Neural cell (in vitro differentiated cells): ENCODE results near the gene ASB12. TPM values are rescaled to one million over a fixed set of nuclear protein-coding genes. Genes with fewer than 3 reads are reported as not detected.

Experiments used
- H2AFZ ChIP-seq: fragments of 200-600, 300-800 bp; sonication (generic), shearing (Covaris generic); 2 replicates; pipeline ENCODE4 v1.6.0; 2014; ENCODE audit warnings: low read depth, mild to moderate bottlenecking, antibody characterized with exemption, low read length, moderate library complexity
- H3F3A ChIP-seq: fragments of 200-600 bp; shearing (Covaris generic); 2 replicates; pipeline ENCODE4 v1.6.1; 2016; ENCODE audit warnings: mild to moderate bottlenecking, moderate library complexity, mixed read lengths, antibody characterized with exemption, low read length; ENCODE audit not compliant: insufficient read depth, poor library complexity, severe bottlenecking
- H3K27ac ChIP-seq: fragments of 200-600, 300-800 bp; sonication (generic), shearing (Covaris generic); 2 replicates; pipeline ENCODE4 v1.5.1; 2014; ENCODE audit warnings: mild to moderate bottlenecking, low read length, moderate library complexity
- H3K27me3 ChIP-seq: fragments of 300-800, 200-600 bp; sonication (generic), shearing (Covaris generic); 2 replicates; pipeline ENCODE4 v1.6.0; 2014; ENCODE audit warnings: mild to moderate bottlenecking, low read depth, low read length, moderate library complexity; ENCODE audit not compliant: insufficient read depth
- H3K36me3 ChIP-seq: fragments of 300-800, 200-600 bp; sonication (generic), shearing (Covaris generic); 2 replicates; pipeline ENCODE4 v1.5.1; 2014; ENCODE audit warnings: mild to moderate bottlenecking, antibody characterized with exemption, low read length, moderate library complexity; ENCODE audit not compliant: insufficient read depth
- H3K4me2 ChIP-seq: fragments of 300-800, 200-600 bp; sonication (generic), shearing (Covaris generic); 2 replicates; pipeline ENCODE4 v1.6.0; 2014; ENCODE audit warnings: mild to moderate bottlenecking, low read length
- H3K4me3 ChIP-seq: fragments of 300-800, 200-600 bp; sonication (generic), shearing (Covaris generic); 2 replicates; pipeline ENCODE4 v1.5.1; 2014; ENCODE audit warnings: mild to moderate bottlenecking, low read length, moderate library complexity
- H3K79me2 ChIP-seq: fragments of 200-600 bp; shearing (Covaris generic); replicated peaks from 2 replicates; pipeline ENCODE4 v1.6.0; 2014; ENCODE audit warnings: mild to moderate bottlenecking, low read length, moderate library complexity; ENCODE audit not compliant: insufficient read depth
- H3K9ac ChIP-seq: fragments of 300-800, 200-600 bp; sonication (generic), shearing (Covaris generic); 2 replicates; pipeline ENCODE4 v1.6.1; 2016; ENCODE audit warnings: mild to moderate bottlenecking, low read length, mixed read lengths
- H3K9me2 ChIP-seq: fragments of 200-600 bp; shearing (Covaris generic); 2 replicates; pipeline ENCODE4 v1.6.1; 2016; ENCODE audit warnings: mild to moderate bottlenecking, low read length, mixed read lengths; ENCODE audit not compliant: insufficient read depth
- H3K9me3 ChIP-seq: fragments of 200-600, 300-800 bp; sonication (generic), shearing (Covaris generic); 2 replicates; pipeline ENCODE4 v1.6.1; 2016; ENCODE audit warnings: mild to moderate bottlenecking, mixed run types, low read length, moderate library complexity, mixed read lengths
- H4K20me1 ChIP-seq: fragments of 200-600 bp; shearing (Covaris generic); 2 replicates; pipeline ENCODE4 v1.6.1; 2016; ENCODE audit warnings: mild to moderate bottlenecking, mixed run types; ENCODE audit not compliant: insufficient read depth
- EP300 ChIP-seq: fragments of 450-650 bp; conservative IDR thresholded peaks from 2 replicates; pipeline ENCODE4 v1.6.1; 2014; ENCODE audit warnings: antibody characterized with exemption, mild to moderate bottlenecking, moderate library complexity; ENCODE audit not compliant: poor library complexity, severe bottlenecking
- EZH2 ChIP-seq: fragments of 200-600, 300-800 bp; shearing (Covaris generic), sonication (generic); IDR thresholded peaks from 2 replicates; pipeline ENCODE4 v1.6.1; 2014; ENCODE audit warnings: antibody characterized with exemption, low read length, borderline replicate concordance, mild to moderate bottlenecking; ENCODE audit not compliant: insufficient read depth, poor library complexity, severe bottlenecking
- MXI1 ChIP-seq: fragments of 450-650 bp; conservative IDR thresholded peaks from 2 replicates; pipeline ENCODE4 v1.6.1; 2014; ENCODE audit warnings: antibody characterized with exemption, mild to moderate bottlenecking; ENCODE audit not compliant: poor library complexity, severe bottlenecking
- POLR2AphosphoS5 ChIP-seq: IDR thresholded peaks from 2 replicates; pipeline ENCODE4 v1.6.1; 2012
- RAD21 ChIP-seq: fragments of 450-650 bp; conservative IDR thresholded peaks from 2 replicates; pipeline ENCODE4 v1.6.1; 2014; ENCODE audit warnings: antibody characterized with exemption, mild to moderate bottlenecking, moderate library complexity
- SMC3 ChIP-seq: fragments of 450-650 bp; conservative IDR thresholded peaks from 2 replicates; pipeline ENCODE4 v1.6.1; 2014; ENCODE audit warnings: antibody characterized with exemption, mild to moderate bottlenecking, moderate library complexity; ENCODE audit not compliant: poor library complexity
- TAF1 ChIP-seq: IDR thresholded peaks from 2 replicates; pipeline ENCODE4 v1.6.1; 2012; ENCODE audit warnings: low read depth
- polyA minus RNA-seq: library from RNA; depleted of rRNA, polyadenylated mRNA; stranded (reverse); fragments of >200 nt; gene quantifications from 2 replicates; pipeline ENCODE4 v1.2.3, GENCODE V29; 2014
- polyA plus RNA-seq: library from polyadenylated mRNA; depleted of rRNA; stranded (reverse); fragments of >200 nt; gene quantifications from 2 replicates; pipeline ENCODE4 v1.2.3, GENCODE V29; 2014
- TF ChIP-seq, protein P1 (sequence below): fragments of 450-650 bp; IDR thresholded peaks from 2 replicates; pipeline ENCODE4 v1.5.1; 2014; ENCODE audit warnings: antibody characterized with exemption, mild to moderate bottlenecking, moderate library complexity; ENCODE audit not compliant: poor library complexity, severe bottlenecking
- TF ChIP-seq, protein P2 (sequence below): IDR thresholded peaks from 2 replicates; pipeline ENCODE4 v1.6.1; 2012; ENCODE audit warnings: borderline replicate concordance

ASB12 gene, protein sequence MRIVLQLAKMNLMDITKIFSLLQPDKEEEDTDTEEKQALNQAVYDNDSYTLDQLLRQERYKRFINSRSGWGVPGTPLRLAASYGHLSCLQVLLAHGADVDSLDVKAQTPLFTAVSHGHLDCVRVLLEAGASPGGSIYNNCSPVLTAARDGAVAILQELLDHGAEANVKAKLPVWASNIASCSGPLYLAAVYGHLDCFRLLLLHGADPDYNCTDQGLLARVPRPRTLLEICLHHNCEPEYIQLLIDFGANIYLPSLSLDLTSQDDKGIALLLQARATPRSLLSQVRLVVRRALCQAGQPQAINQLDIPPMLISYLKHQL
- polyA plus RNA-seq, result 1.2 and 1.5 TPM in 2 replicates
- 0.73 and 1.2 TPM in 2 replicates for polyA minus RNA-seq

DNA sequence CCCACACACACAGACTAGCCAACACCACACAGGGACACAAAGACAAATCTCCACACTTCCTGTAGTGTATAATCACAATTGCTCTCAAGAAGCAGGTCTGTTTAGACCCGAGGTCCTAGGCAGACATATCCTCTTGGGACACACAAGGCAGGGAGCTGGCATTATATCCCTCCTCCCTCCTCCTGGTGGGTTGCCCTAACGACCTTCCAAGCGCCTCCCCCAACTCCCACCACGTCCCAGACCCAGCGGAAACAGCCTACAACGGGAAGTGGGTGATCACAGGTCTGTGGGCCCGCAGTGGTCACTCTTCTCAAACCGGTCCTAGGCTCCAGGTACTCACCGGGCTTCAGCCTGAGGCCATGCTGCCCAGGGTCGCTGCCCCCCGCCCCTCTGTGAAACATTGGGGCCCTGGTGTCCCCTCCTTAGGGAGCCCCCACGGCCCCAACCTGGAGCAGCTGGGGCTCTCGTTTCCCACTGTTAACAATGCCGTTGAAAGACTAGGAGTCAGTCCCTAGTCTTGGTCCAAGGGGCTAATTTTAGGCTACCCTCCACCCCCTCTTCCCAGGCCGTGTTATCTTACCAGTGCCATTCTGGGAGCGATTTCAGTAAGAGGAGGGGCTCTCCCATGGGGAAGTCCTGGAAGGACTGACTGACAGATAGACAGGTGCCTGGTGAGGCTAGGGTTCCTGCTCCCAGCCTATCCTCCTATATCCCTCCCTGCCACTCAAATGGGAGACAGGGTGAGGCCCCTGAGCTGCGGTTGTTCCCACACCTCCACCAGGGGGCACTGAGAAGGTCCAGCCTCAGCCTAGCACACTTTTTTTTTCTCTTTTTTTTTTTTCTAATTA is at the start of gene ASB12:
Gene ASB12 (minus strand): TSS at position 485 of the 848 bp plus-strand sequence. CDS start 4,957 bp downstream, outside the sequence.
- no peaks in the 10 kb centered on the region for H3K36me3 ChIP-seq
- no peaks in the 10 kb centered on the region for H4K20me1 ChIP-seq
- no peaks in the 10 kb centered on the region for H3K27me3 ChIP-seq
- H3K9me3 ChIP-seq, result no peaks in the 10 kb centered on the region
- H3K4me3 ChIP-seq, result no peak within 1 kb of the TSS
- H3F3A ChIP-seq, result no peaks in the 10 kb centered on the region
- TF ChIP-seq EP300 (no peak), MXI1 (no peak), EZH2 (no peak)
- H2AFZ ChIP-seq, result no peak within 1 kb of the TSS
- no peaks in the 10 kb centered on the region for H3K79me2 ChIP-seq
- H3K9me2 ChIP-seq, result no peaks in the 10 kb centered on the region
- H3K4me2 ChIP-seq, result no peak within 1 kb of the TSS
- no peak within 1 kb of the TSS for H3K9ac ChIP-seq
- no peak within 1 kb of the TSS for H3K27ac ChIP-seq

DNA sequence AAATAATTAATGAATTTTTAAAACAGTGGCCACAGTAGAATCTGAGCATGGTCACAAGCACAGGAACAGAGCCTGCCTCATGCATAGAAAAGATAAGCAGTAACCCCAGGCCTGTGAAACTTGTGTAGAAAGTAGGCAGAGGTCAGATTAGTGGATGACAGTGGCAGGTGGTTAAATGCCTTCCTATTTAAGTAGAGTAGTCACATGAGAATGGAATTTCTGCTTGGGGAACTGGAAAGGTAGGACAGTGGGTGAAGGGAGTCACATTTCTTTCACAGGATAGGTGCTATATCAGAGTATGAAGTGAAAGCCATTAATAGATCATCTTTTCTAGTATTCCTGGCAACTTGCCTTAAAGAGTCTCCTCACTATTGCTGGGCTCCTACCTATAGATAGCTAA is 34.9 kb upstream of the ASB12 start:
- H3K9me3 ChIP-seq, result no peaks in the 10 kb centered on the region

More for the DNA sequence above, 34.9 kb upstream of the ASB12 start:
- Histone ChIP-seq H3K36me3 (no peaks in the 10 kb centered on the region), H3K4me3 (no peak overlapping the region), H4K20me1 (no peaks in the 10 kb centered on the region), H2AFZ (no peak overlapping the region), H3K9me2 (no peaks in the 10 kb centered on the region), H3K27ac (no peak overlapping the region), H3K27me3 (no peaks in the 10 kb centered on the region), H3K4me2 (no peak overlapping the region), H3K79me2 (no peaks in the 10 kb centered on the region), H3K9ac (no peak overlapping the region), H3F3A (no peaks in the 10 kb centered on the region)
- TF ChIP-seq, protein P1, sequence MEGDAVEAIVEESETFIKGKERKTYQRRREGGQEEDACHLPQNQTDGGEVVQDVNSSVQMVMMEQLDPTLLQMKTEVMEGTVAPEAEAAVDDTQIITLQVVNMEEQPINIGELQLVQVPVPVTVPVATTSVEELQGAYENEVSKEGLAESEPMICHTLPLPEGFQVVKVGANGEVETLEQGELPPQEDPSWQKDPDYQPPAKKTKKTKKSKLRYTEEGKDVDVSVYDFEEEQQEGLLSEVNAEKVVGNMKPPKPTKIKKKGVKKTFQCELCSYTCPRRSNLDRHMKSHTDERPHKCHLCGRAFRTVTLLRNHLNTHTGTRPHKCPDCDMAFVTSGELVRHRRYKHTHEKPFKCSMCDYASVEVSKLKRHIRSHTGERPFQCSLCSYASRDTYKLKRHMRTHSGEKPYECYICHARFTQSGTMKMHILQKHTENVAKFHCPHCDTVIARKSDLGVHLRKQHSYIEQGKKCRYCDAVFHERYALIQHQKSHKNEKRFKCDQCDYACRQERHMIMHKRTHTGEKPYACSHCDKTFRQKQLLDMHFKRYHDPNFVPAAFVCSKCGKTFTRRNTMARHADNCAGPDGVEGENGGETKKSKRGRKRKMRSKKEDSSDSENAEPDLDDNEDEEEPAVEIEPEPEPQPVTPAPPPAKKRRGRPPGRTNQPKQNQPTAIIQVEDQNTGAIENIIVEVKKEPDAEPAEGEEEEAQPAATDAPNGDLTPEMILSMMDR, result no peak
- TF ChIP-seq RAD21 (no peak), TAF1 (no peak), EZH2 (no peak), POLR2AphosphoS5 (no peak), SMC3 (no peak), EP300 (no peak), MXI1 (no peak)
- TF ChIP-seq, protein P2, sequence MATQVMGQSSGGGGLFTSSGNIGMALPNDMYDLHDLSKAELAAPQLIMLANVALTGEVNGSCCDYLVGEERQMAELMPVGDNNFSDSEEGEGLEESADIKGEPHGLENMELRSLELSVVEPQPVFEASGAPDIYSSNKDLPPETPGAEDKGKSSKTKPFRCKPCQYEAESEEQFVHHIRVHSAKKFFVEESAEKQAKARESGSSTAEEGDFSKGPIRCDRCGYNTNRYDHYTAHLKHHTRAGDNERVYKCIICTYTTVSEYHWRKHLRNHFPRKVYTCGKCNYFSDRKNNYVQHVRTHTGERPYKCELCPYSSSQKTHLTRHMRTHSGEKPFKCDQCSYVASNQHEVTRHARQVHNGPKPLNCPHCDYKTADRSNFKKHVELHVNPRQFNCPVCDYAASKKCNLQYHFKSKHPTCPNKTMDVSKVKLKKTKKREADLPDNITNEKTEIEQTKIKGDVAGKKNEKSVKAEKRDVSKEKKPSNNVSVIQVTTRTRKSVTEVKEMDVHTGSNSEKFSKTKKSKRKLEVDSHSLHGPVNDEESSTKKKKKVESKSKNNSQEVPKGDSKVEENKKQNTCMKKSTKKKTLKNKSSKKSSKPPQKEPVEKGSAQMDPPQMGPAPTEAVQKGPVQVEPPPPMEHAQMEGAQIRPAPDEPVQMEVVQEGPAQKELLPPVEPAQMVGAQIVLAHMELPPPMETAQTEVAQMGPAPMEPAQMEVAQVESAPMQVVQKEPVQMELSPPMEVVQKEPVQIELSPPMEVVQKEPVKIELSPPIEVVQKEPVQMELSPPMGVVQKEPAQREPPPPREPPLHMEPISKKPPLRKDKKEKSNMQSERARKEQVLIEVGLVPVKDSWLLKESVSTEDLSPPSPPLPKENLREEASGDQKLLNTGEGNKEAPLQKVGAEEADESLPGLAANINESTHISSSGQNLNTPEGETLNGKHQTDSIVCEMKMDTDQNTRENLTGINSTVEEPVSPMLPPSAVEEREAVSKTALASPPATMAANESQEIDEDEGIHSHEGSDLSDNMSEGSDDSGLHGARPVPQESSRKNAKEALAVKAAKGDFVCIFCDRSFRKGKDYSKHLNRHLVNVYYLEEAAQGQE, result no peak
